ENCODE data around the gene NAT9. TPM values are rescaled to one million over a fixed set of nuclear protein-coding genes. Genes with fewer than 3 reads are reported as not detected.

NAT9 gene
- total and polyA plus RNA-seq, 7 experiments from 2014 or later: 16.8 to 78.8 (median 53.9) TPM

DNA sequence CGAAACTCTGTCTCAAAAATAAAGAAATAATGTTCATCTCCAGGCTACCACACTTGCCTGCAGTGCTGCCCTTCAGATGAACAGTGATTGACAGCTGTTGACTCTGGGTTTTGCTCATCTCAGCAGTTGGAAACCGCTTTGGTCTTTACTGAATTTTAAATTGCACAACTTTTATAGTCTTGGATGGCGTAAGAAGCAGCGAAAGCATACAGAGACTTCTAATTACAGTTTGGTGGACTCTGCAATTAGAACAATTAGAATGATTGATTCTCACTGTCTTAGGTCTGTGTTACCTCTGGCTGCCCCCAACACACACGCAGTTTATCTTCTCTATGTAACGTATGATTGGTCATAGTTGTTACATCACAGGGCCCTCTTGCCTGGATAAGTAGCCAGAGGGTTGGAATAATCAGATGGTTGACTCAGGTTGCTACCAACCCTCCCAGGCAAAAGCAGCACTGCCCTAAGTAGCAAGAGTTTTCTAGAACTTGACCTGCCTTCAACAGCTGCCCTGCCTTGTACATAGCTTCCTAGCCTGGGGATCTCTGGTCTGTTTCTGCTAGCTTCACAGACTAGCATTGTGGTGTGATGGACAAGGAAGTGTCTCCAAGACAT, 1.9 kb upstream of the NAT9 start:
- Histone ChIP-seq H3K27me3 (ENCODE audit: control insufficient read depth in 2 of 2, insufficient read depth in 2 of 2, low read length in 2 of 2) (no peaks in the 10 kb centered on the region), H3K4me3 (ENCODE audit: low read length) (no peak overlapping the region), H3K27ac (ENCODE audit: low read depth, low read length) (no peak overlapping the region), H3K9me3 (ENCODE audit: control insufficient read depth in 2 of 3, low read length in 3 of 3) (no peaks in the 10 kb centered on the region), H3K4me1 (ENCODE audit: control insufficient read depth in 2 of 2, insufficient read depth in 2 of 2, low read length in 2 of 2) (peaks cover 56 to 57% of the 10 kb centered on the region in 2 donors), H3K36me3 (ENCODE audit: control insufficient read depth in 2 of 3, insufficient read depth in 3 of 3, low read length in 3 of 3) (peaks cover 0 to 10% (median 3%) of the 10 kb centered on the region in 3 experiments)
- H3K4me1 Mint-ChIP-seq: peaks cover 47 to 81% (median 74%) of the 10 kb centered on the region in 7 donors
- POLR2A ChIA-PET: interaction anchor here (1.9 to 16.9 kb wide), 4 partner anchors 24 to 95 kb away, joined by 5 to 372 read pairs (median 20); partner anchors contain the start of genes FDXR, NHERF1 and RAB37
- intact Hi-C loops (cut with micrococcal nuclease): no loop called here
- peaks cover 0 to 21% (median 3%) of the 10 kb centered on the region in 5 donors for H3K36me3 Mint-ChIP-seq
- CTCF ChIA-PET: interaction anchor here (2.5 to 11.7 kb wide), 4 partner anchors 13 to 36 kb away, joined by 6 to 165 read pairs (median 24); no protein-coding TSS in a partner anchor
- ATAC-seq: no peak
- no peaks in the 10 kb centered on the region for H3K27me3 Mint-ChIP-seq
- no peak for DNase-seq
- peaks cover 0 to 2% (median 0%) of the 10 kb centered on the region in 11 donors for H3K9me3 Mint-ChIP-seq
- peak overlapping the region; percentile 50 to 97 (median 74) for H3K4me3 Mint-ChIP-seq
- H3K27ac Mint-ChIP-seq: peak overlapping the region in 6 of 9 donors; percentile 60 to 96 (median 84)

DNA sequence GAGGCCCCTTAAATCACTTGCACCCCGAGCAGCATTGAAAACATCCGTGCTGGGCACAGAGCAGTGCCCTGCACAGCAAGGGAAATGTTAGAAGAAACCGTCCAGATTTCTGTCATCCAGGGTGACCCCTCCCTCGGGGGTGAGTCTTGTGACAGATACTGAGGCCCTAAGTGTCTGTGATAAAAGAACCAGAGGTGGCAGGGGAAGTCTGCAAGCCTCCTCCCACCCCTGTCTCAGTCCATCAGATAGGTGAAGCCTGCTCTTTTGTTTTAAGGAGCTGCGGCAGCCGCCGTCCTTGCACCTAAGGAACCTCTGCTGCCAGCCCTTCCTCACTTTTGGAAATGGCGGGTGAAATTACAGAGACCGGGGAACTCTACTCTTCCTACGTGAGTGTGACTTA, 845 bp upstream of the NAT9 start:
- H3K4me3 Mint-ChIP-seq: peak overlapping the region; percentile 96 to 100 (median 98)
- ChIA-PET POLR2A (interaction anchor here (0.6 to 16.9 kb wide), 10 partner anchors 10 to 485 kb away, joined by 3 to 372 read pairs (median 4); partner anchors contain the start of genes FDXR, GGA3, MRPS7 and NHERF1), CTCF (interaction anchor here (0.9 to 11.7 kb wide), 6 partner anchors 14 to 99 kb away, joined by 3 to 165 read pairs (median 8); partner anchors contain the start of gene RAB37)
- no peaks in the 10 kb centered on the region for H3K27me3 ChIP-seq (ENCODE audit: control insufficient read depth in 2 of 2, insufficient read depth in 2 of 2, low read length in 2 of 2)
- peaks cover 0 to 20% (median 4%) of the 10 kb centered on the region in 3 experiments for H3K36me3 ChIP-seq (ENCODE audit: control insufficient read depth in 2 of 3, insufficient read depth in 3 of 3, low read length in 3 of 3)
- peaks cover 0 to 2% (median 0%) of the 10 kb centered on the region in 11 donors for H3K9me3 Mint-ChIP-seq
- H3K27ac Mint-ChIP-seq: peak overlapping the region; percentile 73 to 99 (median 91)
- H3K9me3 ChIP-seq (ENCODE audit: control insufficient read depth in 2 of 3, low read length in 3 of 3): no peaks in the 10 kb centered on the region
- peak overlapping the region; percentile 78 for H3K27ac ChIP-seq (ENCODE audit: low read depth, low read length)
- ATAC-seq (no peak), DNase-seq (no peak)
- no peaks in the 10 kb centered on the region for H3K27me3 Mint-ChIP-seq
- peaks cover 56 to 57% of the 10 kb centered on the region in 2 donors for H3K4me1 ChIP-seq (ENCODE audit: control insufficient read depth in 2 of 2, insufficient read depth in 2 of 2, low read length in 2 of 2)
- H3K4me1 Mint-ChIP-seq: peaks cover 39 to 80% (median 71%) of the 10 kb centered on the region in 7 donors
- H3K4me3 ChIP-seq (ENCODE audit: low read length): peak overlapping the region; percentile 91
- H3K36me3 Mint-ChIP-seq: peaks cover 0 to 24% (median 9%) of the 10 kb centered on the region in 5 donors
- intact Hi-C loops (cut with micrococcal nuclease): loop anchor here (1.0 kb wide), 3 partner anchors 14 to 96 kb away; partner anchors contain the start of gene NHERF1 (in 2 of the 2)

DNA sequence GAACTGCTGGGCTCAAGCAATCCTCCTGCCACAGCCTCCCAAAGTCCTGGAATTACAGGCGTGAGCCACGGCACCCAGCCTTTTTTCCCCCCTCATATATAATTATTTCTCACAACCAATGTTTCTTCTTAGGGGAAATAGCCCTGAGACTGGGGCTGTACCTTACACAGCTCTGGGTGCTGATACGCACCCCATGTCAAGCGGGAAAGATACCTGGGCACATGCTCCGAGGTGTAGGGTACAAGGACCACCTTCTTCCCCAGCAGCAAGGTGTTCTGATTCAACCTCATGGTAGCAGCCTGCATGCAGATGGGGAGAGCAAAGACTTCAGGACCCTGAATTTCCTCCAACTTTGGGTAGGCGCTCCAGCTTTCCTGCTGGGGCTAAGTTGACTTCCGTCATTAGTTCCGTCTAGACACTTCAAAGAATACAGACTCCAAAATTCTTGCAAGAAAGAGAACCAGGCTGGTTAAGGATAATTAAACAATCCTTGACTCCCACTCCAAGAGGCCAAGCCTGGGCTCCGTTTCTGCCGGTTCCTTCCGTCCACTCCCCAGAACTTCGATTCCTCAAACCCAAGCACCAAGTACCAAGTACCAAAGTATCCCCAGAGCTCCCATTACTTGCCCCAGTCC, 619 bp downstream of the NAT9 start:
- Histone ChIP-seq H3K4me3 (ENCODE audit: low read length) (peak overlapping the region; percentile 91), H3K27me3 (ENCODE audit: control insufficient read depth in 2 of 2, insufficient read depth in 2 of 2, low read length in 2 of 2) (no peaks in the 10 kb centered on the region), H3K27ac (ENCODE audit: low read depth, low read length) (peak overlapping the region; percentile 78), H3K4me1 (ENCODE audit: control insufficient read depth in 2 of 2, insufficient read depth in 2 of 2, low read length in 2 of 2) (peaks cover 43 to 44% of the 10 kb centered on the region in 2 donors), H3K36me3 (ENCODE audit: control insufficient read depth in 2 of 3, insufficient read depth in 3 of 3, low read length in 3 of 3) (peaks cover 5 to 34% (median 11%) of the 10 kb centered on the region in 3 experiments), H3K9me3 (ENCODE audit: control insufficient read depth in 2 of 3, low read length in 3 of 3) (no peaks in the 10 kb centered on the region)
- H3K36me3 Mint-ChIP-seq: peaks cover 0 to 30% (median 9%) of the 10 kb centered on the region in 5 donors
- ChIA-PET POLR2A (interaction anchor here (0.9 to 16.9 kb wide), 8 partner anchors 11 to 486 kb away, joined by 3 to 372 read pairs (median 5); partner anchors contain the start of genes GGA3, MRPS7, NHERF1 and RAB37), CTCF (interaction anchor here (0.8 to 11.7 kb wide), 7 partner anchors 15 to 119 kb away, joined by 3 to 165 read pairs (median 18); partner anchors contain the start of gene RAB37)
- no peaks in the 10 kb centered on the region for H3K27me3 Mint-ChIP-seq
- ATAC-seq (no peak), DNase-seq (no peak)
- peaks cover 24 to 74% (median 63%) of the 10 kb centered on the region in 7 donors for H3K4me1 Mint-ChIP-seq
- intact Hi-C loops (cut with micrococcal nuclease): loop anchor here (1.0 to 2.0 kb wide), 4 partner anchors 16 to 98 kb away; partner anchors contain the start of gene NHERF1 (in 2 of the 2)
- peak overlapping the region; percentile 91 to 99 (median 96) for H3K27ac Mint-ChIP-seq
- peaks cover 0 to 2% (median 0%) of the 10 kb centered on the region in 11 donors for H3K9me3 Mint-ChIP-seq
- peak overlapping the region; percentile 96 to 100 (median 98) for H3K4me3 Mint-ChIP-seq

DNA sequence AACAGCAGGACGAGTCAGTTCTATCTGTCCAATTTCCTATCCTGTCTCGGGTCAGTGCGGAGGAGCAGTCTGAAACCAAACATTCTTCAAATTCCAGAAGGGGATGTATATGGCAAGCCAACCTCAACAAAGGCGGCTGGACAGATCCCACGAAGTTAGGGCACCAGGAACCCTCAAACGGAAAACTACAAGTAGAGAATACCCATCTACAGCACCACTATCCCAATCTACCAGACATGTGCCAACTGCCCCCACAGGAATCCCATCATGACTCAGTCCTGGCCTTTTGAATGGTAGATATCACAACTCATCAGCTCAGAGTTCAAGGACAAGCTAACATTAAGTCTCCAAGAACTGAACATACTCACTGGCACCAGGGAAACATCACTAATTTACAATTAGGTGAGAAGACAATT, 2.3 kb downstream of the NAT9 start:
- H3K36me3 ChIP-seq (ENCODE audit: control insufficient read depth in 2 of 3, insufficient read depth in 3 of 3, low read length in 3 of 3): peaks cover 6 to 50% (median 12%) of the 10 kb centered on the region in 3 experiments
- H3K27me3 ChIP-seq (ENCODE audit: control insufficient read depth in 2 of 2, insufficient read depth in 2 of 2, low read length in 2 of 2): no peaks in the 10 kb centered on the region
- ChIA-PET POLR2A (interaction anchor here (0.7 to 16.9 kb wide), 5 partner anchors 15 to 226 kb away, joined by 3 to 372 read pairs (median 6); partner anchors contain the start of genes NHERF1 and RAB37), CTCF (interaction anchor here (3.2 to 11.7 kb wide), 4 partner anchors 18 to 117 kb away, joined by 18 to 165 read pairs (median 47); partner anchors contain the start of gene RAB37)
- no peaks in the 10 kb centered on the region for H3K9me3 ChIP-seq (ENCODE audit: control insufficient read depth in 2 of 3, low read length in 3 of 3)
- Mint-ChIP-seq H3K27me3 (no peaks in the 10 kb centered on the region), H3K27ac (peak overlapping the region; percentile 16 to 91 (median 80)), H3K4me3 (peak overlapping the region; percentile 41 to 78 (median 52)), H3K36me3 (peaks cover 0 to 35% (median 10%) of the 10 kb centered on the region in 5 donors), H3K4me1 (peaks cover 13 to 65% (median 53%) of the 10 kb centered on the region in 7 donors), H3K9me3 (no peaks in the 10 kb centered on the region)
- H3K4me1 ChIP-seq (ENCODE audit: control insufficient read depth in 2 of 2, insufficient read depth in 2 of 2, low read length in 2 of 2): peaks cover 29 to 34% of the 10 kb centered on the region in 2 donors
- intact Hi-C loops (cut with micrococcal nuclease): loop anchor here in 1 of 2 donors (2.0 kb wide), 1 partner anchor 15 kb away; no protein-coding TSS in a partner anchor
- ATAC-seq (no peak), DNase-seq (no peak)
- no peak overlapping the region for H3K4me3 ChIP-seq (ENCODE audit: low read length)
- H3K27ac ChIP-seq (ENCODE audit: low read depth, low read length): no peak overlapping the region

DNA sequence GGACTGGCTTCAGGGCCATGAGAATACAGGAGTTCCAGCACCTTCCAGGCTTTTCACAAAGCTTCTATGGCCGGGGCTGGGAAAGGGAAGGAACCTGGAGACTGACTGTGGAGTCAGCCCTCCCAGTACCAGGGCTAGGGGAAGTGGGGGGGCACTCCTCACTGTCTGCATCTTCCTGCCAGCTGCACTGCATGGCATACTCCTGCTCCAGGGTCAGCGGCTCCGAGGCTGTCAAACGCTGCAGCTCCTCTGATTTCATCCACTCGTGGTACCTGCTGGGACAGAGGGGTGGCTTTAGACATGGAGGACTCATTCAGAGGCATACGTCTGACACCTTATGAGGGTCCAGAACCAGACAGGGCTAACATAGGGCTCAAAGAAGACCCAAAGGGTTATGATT, 2.7 kb downstream of the NAT9 start:
- H3K27ac Mint-ChIP-seq: peak overlapping the region in 7 of 9 donors; percentile 16 to 91 (median 80)
- Histone ChIP-seq H3K27ac (ENCODE audit: low read depth, low read length) (peak overlapping the region; percentile 47), H3K27me3 (ENCODE audit: control insufficient read depth in 2 of 2, insufficient read depth in 2 of 2, low read length in 2 of 2) (no peaks in the 10 kb centered on the region), H3K4me3 (ENCODE audit: low read length) (no peak overlapping the region), H3K9me3 (ENCODE audit: control insufficient read depth in 2 of 3, low read length in 3 of 3) (no peaks in the 10 kb centered on the region), H3K4me1 (ENCODE audit: control insufficient read depth in 2 of 2, insufficient read depth in 2 of 2, low read length in 2 of 2) (peaks cover 27 to 33% of the 10 kb centered on the region in 2 donors), H3K36me3 (ENCODE audit: control insufficient read depth in 2 of 3, insufficient read depth in 3 of 3, low read length in 3 of 3) (peaks cover 11 to 54% (median 15%) of the 10 kb centered on the region in 3 experiments)
- DNase-seq (no peak), ATAC-seq (no peak)
- H3K4me1 Mint-ChIP-seq: peaks cover 17 to 66% (median 55%) of the 10 kb centered on the region in 7 donors
- CTCF ChIA-PET: interaction anchor here (0.7 to 11.7 kb wide), 5 partner anchors 15 to 117 kb away, joined by 3 to 165 read pairs (median 20); no protein-coding TSS in a partner anchor
- peaks cover 4 to 39% (median 15%) of the 10 kb centered on the region in 5 donors for H3K36me3 Mint-ChIP-seq
- POLR2A ChIA-PET: interaction anchor here (0.9 to 16.9 kb wide), 4 partner anchors 15 to 226 kb away, joined by 3 to 372 read pairs (median 18); partner anchors contain the start of genes NHERF1 and RAB37
- intact Hi-C loops (cut with micrococcal nuclease): no loop called here
- H3K4me3 Mint-ChIP-seq: peak overlapping the region in 4 of 10 donors; percentile 49 to 78 (median 52)
- no peaks in the 10 kb centered on the region for H3K9me3 Mint-ChIP-seq
- no peaks in the 10 kb centered on the region for H3K27me3 Mint-ChIP-seq
